SK-N-SH (cell line): ENCODE measurements around the gene PCBD1. TPM values are rescaled to one million over a fixed set of nuclear protein-coding genes. Genes with fewer than 3 reads are reported as not detected.

Source experiments
- CTCF ChIA-PET: fragments of 300-600, 350-600 bp; formaldehyde crosslinking; extraction: SDS; loops from one replicate; lab custom pipeline; 2021; lab: Yijun Ruan, JAX
- POLR2A ChIA-PET: fragments of 350-600 bp; sonication (Branson Sonifier 250); formaldehyde crosslinking; extraction: SDS; loops from one replicate; lab custom pipeline; 2020; ENCODE audit warnings: antibody characterized with exemption, inconsistent platforms; lab: Yijun Ruan, JAX
- DNase-seq: peaks from one replicate; pipeline ENCODE4 v3.0.0; 2012
- H2AFZ ChIP-seq: fragments of 200-600 bp; sonication (generic); 2 replicates; pipeline ENCODE4 v1.8.1; 2016; ENCODE audit warnings: antibody characterized with exemption, mild to moderate bottlenecking, low read depth
- H3F3A ChIP-seq: fragments of 200-600 bp; sonication (generic); replicated peaks from 2 replicates; pipeline ENCODE3; 2016; ENCODE audit warnings: antibody characterized with exemption, mild to moderate bottlenecking; ENCODE audit not compliant: insufficient read depth
- H3K27ac ChIP-seq, 2 experiments: fragments of 200-500 bp in 1 of 2; fragments of 200-600 bp in 1 of 2; sonication (Bioruptor generic) in 1 of 2; sonication (generic), shearing (Covaris generic) in 1 of 2; 2 replicates each; pipeline versions ENCODE4 v1.5.1 to v1.6.1; 2014 to 2016; ENCODE audit warnings: low read depth in 2 of 2, inconsistent platforms in 1 of 2, low read length in 1 of 2, mild to moderate bottlenecking in 1 of 2, mixed read lengths in 1 of 2
- H3K27me3 ChIP-seq: fragments of 200-600 bp; sonication (generic), shearing (Covaris generic); 2 replicates; pipeline ENCODE4 v1.6.1; 2016; ENCODE audit warnings: mixed run types; ENCODE audit not compliant: insufficient read depth
- H3K36me3 ChIP-seq, 2 experiments: fragments of 200-500 bp in 1 of 2; fragments of 200-600 bp in 1 of 2; sonication (Bioruptor generic) in 1 of 2; sonication (generic) in 1 of 2; replicated peaks in 1 of 2; 2 replicates each; pipeline versions ENCODE3 to v1.5.1; 2014 to 2016; ENCODE audit warnings: low read length in 1 of 2, mild to moderate bottlenecking in 1 of 2; ENCODE audit not compliant: insufficient read depth in 2 of 2, control insufficient read depth in 1 of 2
- H3K4me1 ChIP-seq, 2 experiments: fragments of 200-500 bp in 1 of 2; fragments of 200-600 bp in 1 of 2; sonication (Bioruptor generic) in 1 of 2; sonication (generic), shearing (Covaris generic) in 1 of 2; 2 replicates each; pipeline versions ENCODE4 v1.5.1 to v1.6.1; 2014 to 2016; ENCODE audit warnings: low read depth in 1 of 2, low read length in 1 of 2, mixed run types in 1 of 2; ENCODE audit not compliant: insufficient read depth in 2 of 2, control insufficient read depth in 1 of 2
- H3K4me2 ChIP-seq: fragments of 200-600 bp; sonication (generic), shearing (Covaris generic); 2 replicates; pipeline ENCODE4 v1.6.1; 2017; ENCODE audit warnings: mixed run types
- H3K4me3 ChIP-seq, 2 experiments: fragments of 200-500 bp in 1 of 2; fragments of 200-600 bp in 1 of 2; sonication (Bioruptor generic) in 1 of 2; sonication (generic), shearing (Covaris generic) in 1 of 2; 2 replicates each; pipeline versions ENCODE4 v1.5.1 to v1.8.1; 2014 to 2016; ENCODE audit warnings: low read depth in 2 of 2, inconsistent platforms in 1 of 2, low read length in 1 of 2, mild to moderate bottlenecking in 1 of 2, mixed read lengths in 1 of 2, moderate library complexity in 1 of 2
- H3K79me2 ChIP-seq: fragments of 200-600 bp; sonication (generic); 2 replicates; pipeline ENCODE4 v1.8.1; 2017; ENCODE audit warnings: mild to moderate bottlenecking; ENCODE audit not compliant: insufficient read depth
- H3K9ac ChIP-seq: fragments of 200-600 bp; sonication (generic); 2 replicates; pipeline ENCODE4 v1.6.1; 2017; ENCODE audit warnings: mixed run types
- H3K9me2 ChIP-seq: fragments of 200-600 bp; sonication (generic); 2 replicates; pipeline ENCODE4 v1.6.1; 2017; ENCODE audit warnings: mixed run types
- H3K9me3 ChIP-seq: fragments of 200-600 bp; sonication (generic); 2 replicates; pipeline ENCODE4 v1.6.1; 2017; ENCODE audit warnings: mixed run types, mild to moderate bottlenecking, moderate library complexity
- H4K20me1 ChIP-seq: fragments of 200-600 bp; sonication (generic); 2 replicates; pipeline ENCODE4 v1.6.1; 2017; ENCODE audit warnings: mild to moderate bottlenecking, mixed run types; ENCODE audit not compliant: insufficient read depth
- CHD2 ChIP-seq: fragments of 150-350 bp; IDR thresholded peaks from 2 replicates; pipeline ENCODE4 v1.6.1; 2018; ENCODE audit warnings: low read length; ENCODE audit not compliant: partially characterized antibody
- ELF1 ChIP-seq: IDR thresholded peaks from 2 replicates; pipeline ENCODE4 v1.4.0; 2012
- EP300 ChIP-seq, 2 experiments: IDR thresholded peaks; 2 replicates each; pipeline versions ENCODE4 v1.4.0 to v1.6.1; 2012; ENCODE audit warnings: borderline replicate concordance in 1 of 2, low read depth in 1 of 2, low read length in 1 of 2
- FOXM1 ChIP-seq: IDR thresholded peaks from 2 replicates; pipeline ENCODE4 v1.4.0; 2012; ENCODE audit warnings: low read depth, mild to moderate bottlenecking
- MEF2A ChIP-seq: IDR thresholded peaks from 2 replicates; pipeline ENCODE4 v1.4.0; 2012; ENCODE audit warnings: low read depth, borderline replicate concordance
- NFIC ChIP-seq: IDR thresholded peaks from 2 replicates; pipeline ENCODE4 v1.4.0; 2012; ENCODE audit warnings: borderline replicate concordance
- NRF1 ChIP-seq: IDR thresholded peaks from 2 replicates; pipeline ENCODE4 v1.6.1; 2012; ENCODE audit warnings: low read depth, mild to moderate bottlenecking, low read length
- POLR2AphosphoS5 ChIP-seq: IDR thresholded peaks from 2 replicates; pipeline ENCODE4 v1.6.1; 2012; ENCODE audit warnings: low read depth, low read length
- RAD21 ChIP-seq: IDR thresholded peaks from 2 replicates; pipeline ENCODE4 v1.6.1; 2012; ENCODE audit warnings: mild to moderate bottlenecking, low read length
- RCOR1 ChIP-seq: fragments of 150-350 bp; IDR thresholded peaks from 2 replicates; pipeline ENCODE4 v1.6.1; 2017; ENCODE audit warnings: antibody characterized with exemption, low read length
- RFX5 ChIP-seq: IDR thresholded peaks from 2 replicates; pipeline ENCODE4 v1.6.1; 2012; ENCODE audit warnings: mild to moderate bottlenecking, improper control_type of control experiment, low read length
- RXRA ChIP-seq: IDR thresholded peaks from 2 replicates; pipeline ENCODE4 v1.4.0; 2012; ENCODE audit warnings: low read depth, mild to moderate bottlenecking, borderline replicate concordance
- SIN3A ChIP-seq: IDR thresholded peaks from 2 replicates; pipeline ENCODE4 v1.6.1; 2012; ENCODE audit warnings: low read depth, mild to moderate bottlenecking, low read length, moderate library complexity, borderline replicate concordance
- TAF1 ChIP-seq: IDR thresholded peaks from 2 replicates; pipeline ENCODE4 v1.6.1; 2012; ENCODE audit warnings: low read depth, mild to moderate bottlenecking, low read length, moderate library complexity, borderline replicate concordance
- YY1 ChIP-seq: IDR thresholded peaks from 2 replicates; pipeline ENCODE4 v1.4.0; 2012; ENCODE audit warnings: low read depth, mild to moderate bottlenecking
- whole genome bisulfite sequencing: methylation state at CpG from one replicate; pipeline ENCODE4 v1.1.6; 2017; ENCODE audit warnings: low lambda C conversion rate; 5-methylcytosine and 5-hydroxymethylcytosine counted together
- polyA plus RNA-seq, 3 experiments: library from polyadenylated mRNA; depleted of rRNA; stranded (reverse); fragments of >200 nt; gene quantifications; 2 replicates each; pipeline ENCODE4 v1.2.3, GENCODE V29; 2012
- TF ChIP-seq, protein P1 (sequence below): fragments of 200-600 bp; sonication (generic); IDR thresholded peaks from 2 replicates; pipeline ENCODE4 v1.6.1; 2017; ENCODE audit warnings: antibody characterized with exemption, mild to moderate bottlenecking, moderate library complexity
- TF ChIP-seq, protein P2 (sequence below): fragments of 150-350 bp; IDR thresholded peaks from 2 replicates; pipeline ENCODE4 v1.6.1; 2017; ENCODE audit warnings: antibody characterized with exemption, low read length, low read depth, borderline replicate concordance
- TF ChIP-seq, protein P3 (sequence below): IDR thresholded peaks from 2 replicates; pipeline ENCODE4 v1.4.0; 2012; ENCODE audit warnings: low read depth

Gene PCBD1
- polyA plus RNA-seq, 1 of the 3 experiments (the other 2 are of a cell fraction): 112 TPM

DNA sequence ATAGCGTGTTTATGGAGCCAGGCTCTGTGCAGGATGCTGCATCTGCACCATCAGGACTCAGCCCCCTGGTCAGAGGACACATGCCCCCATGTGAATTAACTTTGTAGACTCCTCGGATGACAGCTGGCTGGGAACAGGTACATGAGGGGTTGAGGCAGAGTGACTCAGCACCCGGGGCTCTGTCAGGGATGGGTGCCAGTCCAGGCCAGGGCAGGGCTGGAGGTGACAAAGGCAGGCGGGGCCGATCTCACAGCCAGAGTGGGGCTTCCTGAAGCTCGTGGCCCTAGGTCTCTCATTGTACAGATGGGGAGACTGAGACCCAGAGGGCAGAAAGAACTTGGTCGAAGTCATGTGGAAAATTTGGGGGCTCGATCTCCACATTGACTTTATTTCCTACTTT lies 35.3 kb upstream of the PCBD1 start:
- no peaks in the 10 kb centered on the region for H3F3A ChIP-seq
- no peak overlapping the region for H2AFZ ChIP-seq
- WGBS: 62% methylated on average over 6 of the region's 8 CpGs
- no peak for DNase-seq
- no peak overlapping the region for H3K27ac ChIP-seq
- no peaks in the 10 kb centered on the region for H4K20me1 ChIP-seq
- no peak overlapping the region for H3K4me3 ChIP-seq
- no peaks in the 10 kb centered on the region for H3K79me2 ChIP-seq
- no peak overlapping the region for H3K9ac ChIP-seq
- no peak overlapping the region for H3K4me2 ChIP-seq
- peaks cover 13% of the 10 kb centered on the region; the same call in 1 of the 2 replicates for H3K27me3 ChIP-seq
- peaks cover 5 to 28% of the 10 kb centered on the region in 2 experiments; a peak in 2 of 4 replicates for H3K4me1 ChIP-seq
- H3K9me3 ChIP-seq: no peaks in the 10 kb centered on the region
- TF ChIP-seq ELF1 (no peak), CHD2 (no peak), NRF1 (no peak), RCOR1 (no peak)
- TF ChIP-seq, protein P1, sequence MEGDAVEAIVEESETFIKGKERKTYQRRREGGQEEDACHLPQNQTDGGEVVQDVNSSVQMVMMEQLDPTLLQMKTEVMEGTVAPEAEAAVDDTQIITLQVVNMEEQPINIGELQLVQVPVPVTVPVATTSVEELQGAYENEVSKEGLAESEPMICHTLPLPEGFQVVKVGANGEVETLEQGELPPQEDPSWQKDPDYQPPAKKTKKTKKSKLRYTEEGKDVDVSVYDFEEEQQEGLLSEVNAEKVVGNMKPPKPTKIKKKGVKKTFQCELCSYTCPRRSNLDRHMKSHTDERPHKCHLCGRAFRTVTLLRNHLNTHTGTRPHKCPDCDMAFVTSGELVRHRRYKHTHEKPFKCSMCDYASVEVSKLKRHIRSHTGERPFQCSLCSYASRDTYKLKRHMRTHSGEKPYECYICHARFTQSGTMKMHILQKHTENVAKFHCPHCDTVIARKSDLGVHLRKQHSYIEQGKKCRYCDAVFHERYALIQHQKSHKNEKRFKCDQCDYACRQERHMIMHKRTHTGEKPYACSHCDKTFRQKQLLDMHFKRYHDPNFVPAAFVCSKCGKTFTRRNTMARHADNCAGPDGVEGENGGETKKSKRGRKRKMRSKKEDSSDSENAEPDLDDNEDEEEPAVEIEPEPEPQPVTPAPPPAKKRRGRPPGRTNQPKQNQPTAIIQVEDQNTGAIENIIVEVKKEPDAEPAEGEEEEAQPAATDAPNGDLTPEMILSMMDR: no peak
- no peaks in the 10 kb centered on the region for H3K36me3 ChIP-seq
- ChIA-PET CTCF (interaction anchor here (0.5 to 10.3 kb wide), 16 partner anchors 11 to 384 kb away, joined by 3 to 130 read pairs (median 12); partner anchors contain the start of gene UNC5B), POLR2A (no interaction called here)
- H3K9me2 ChIP-seq: no peaks in the 10 kb centered on the region

DNA sequence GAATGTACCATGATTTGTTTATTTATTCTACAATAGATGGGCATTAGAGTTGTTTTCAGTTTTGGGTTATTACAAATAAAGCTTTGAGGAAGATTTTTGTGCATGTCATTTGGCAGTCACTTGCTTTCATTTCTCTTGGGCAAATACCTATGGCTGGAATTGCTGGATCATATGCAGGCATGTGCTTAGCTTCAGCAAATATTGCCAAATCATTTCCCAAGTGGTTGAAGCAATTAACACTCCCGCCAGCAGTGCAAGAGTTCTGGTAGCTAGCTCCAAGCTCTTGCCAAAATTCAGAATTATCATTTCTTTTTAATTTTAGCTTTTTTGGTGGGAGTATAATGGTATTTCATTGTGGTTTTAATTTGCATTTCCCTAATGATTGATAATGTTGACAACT lies 32.9 kb upstream of the PCBD1 start:
- H3K27ac ChIP-seq: no peak overlapping the region
- ChIA-PET CTCF (interaction anchor here (0.8 to 10.3 kb wide), 10 partner anchors 9 to 363 kb away, joined by 3 to 130 read pairs (median 3); no protein-coding TSS in a partner anchor), POLR2A (no interaction called here)
- H3K79me2 ChIP-seq: no peaks in the 10 kb centered on the region
- peaks cover 0 to 19% of the 10 kb centered on the region in 2 experiments; a peak in 1 of 4 replicates for H3K4me1 ChIP-seq
- H3K27me3 ChIP-seq: peaks cover 26% of the 10 kb centered on the region
- H3K4me3 ChIP-seq: no peak overlapping the region
- no peak overlapping the region for H3K9ac ChIP-seq
- no peak overlapping the region for H3K4me2 ChIP-seq
- no peak for DNase-seq
- no peak overlapping the region for H2AFZ ChIP-seq
- no peaks in the 10 kb centered on the region for H3K9me2 ChIP-seq
- H3K36me3 ChIP-seq: no peaks in the 10 kb centered on the region
- H3K9me3 ChIP-seq: no peaks in the 10 kb centered on the region
- TF ChIP-seq EP300 (IDR thresholded peaks at IDR 0.05; ENCODE audit: borderline replicate concordance in 1 of 2, low read depth in 1 of 2, low read length in 1 of 2): no peak
- no peak for TF ChIP-seq FOXM1
- TF ChIP-seq TAF1: no peak
- no peak for TF ChIP-seq YY1
- TF ChIP-seq RXRA: no peak
- no peak for TF ChIP-seq RFX5
- TF ChIP-seq, protein P2, sequence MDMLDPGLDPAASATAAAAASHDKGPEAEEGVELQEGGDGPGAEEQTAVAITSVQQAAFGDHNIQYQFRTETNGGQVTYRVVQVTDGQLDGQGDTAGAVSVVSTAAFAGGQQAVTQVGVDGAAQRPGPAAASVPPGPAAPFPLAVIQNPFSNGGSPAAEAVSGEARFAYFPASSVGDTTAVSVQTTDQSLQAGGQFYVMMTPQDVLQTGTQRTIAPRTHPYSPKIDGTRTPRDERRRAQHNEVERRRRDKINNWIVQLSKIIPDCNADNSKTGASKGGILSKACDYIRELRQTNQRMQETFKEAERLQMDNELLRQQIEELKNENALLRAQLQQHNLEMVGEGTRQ: no peak
- TF ChIP-seq SIN3A: no peak
- TF ChIP-seq NFIC: no peak
- no peak for TF ChIP-seq MEF2A
- TF ChIP-seq, protein P3, sequence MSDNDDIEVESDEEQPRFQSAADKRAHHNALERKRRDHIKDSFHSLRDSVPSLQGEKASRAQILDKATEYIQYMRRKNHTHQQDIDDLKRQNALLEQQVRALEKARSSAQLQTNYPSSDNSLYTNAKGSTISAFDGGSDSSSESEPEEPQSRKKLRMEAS: no peak
- TF ChIP-seq CHD2: no peak
- TF ChIP-seq POLR2AphosphoS5: no peak
- TF ChIP-seq RAD21: no peak
- WGBS: 40% methylated on average over 1 of the region's 1 CpG
- H3F3A ChIP-seq: no peaks in the 10 kb centered on the region
- H4K20me1 ChIP-seq: no peaks in the 10 kb centered on the region
